ENCODE data around the gene SREBF2. TPM values are rescaled to one million over a fixed set of nuclear protein-coding genes. Genes with fewer than 3 reads are reported as not detected.

Gene SREBF2
- total RNA-seq, 1 experiment from 2014 or later, result 129 TPM

GRCh38 chr22:41899110-41899509 is 66.2 kb downstream of the SREBF2 start (continued):
- TF ChIP-seq, protein P1, sequence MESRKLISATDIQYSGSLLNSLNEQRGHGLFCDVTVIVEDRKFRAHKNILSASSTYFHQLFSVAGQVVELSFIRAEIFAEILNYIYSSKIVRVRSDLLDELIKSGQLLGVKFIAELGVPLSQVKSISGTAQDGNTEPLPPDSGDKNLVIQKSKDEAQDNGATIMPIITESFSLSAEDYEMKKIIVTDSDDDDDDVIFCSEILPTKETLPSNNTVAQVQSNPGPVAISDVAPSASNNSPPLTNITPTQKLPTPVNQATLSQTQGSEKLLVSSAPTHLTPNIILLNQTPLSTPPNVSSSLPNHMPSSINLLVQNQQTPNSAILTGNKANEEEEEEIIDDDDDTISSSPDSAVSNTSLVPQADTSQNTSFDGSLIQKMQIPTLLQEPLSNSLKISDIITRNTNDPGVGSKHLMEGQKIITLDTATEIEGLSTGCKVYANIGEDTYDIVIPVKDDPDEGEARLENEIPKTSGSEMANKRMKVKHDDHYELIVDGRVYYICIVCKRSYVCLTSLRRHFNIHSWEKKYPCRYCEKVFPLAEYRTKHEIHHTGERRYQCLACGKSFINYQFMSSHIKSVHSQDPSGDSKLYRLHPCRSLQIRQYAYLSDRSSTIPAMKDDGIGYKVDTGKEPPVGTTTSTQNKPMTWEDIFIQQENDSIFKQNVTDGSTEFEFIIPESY (IDR thresholded peaks at IDR 0.05; ENCODE audit: extremely low read depth, insufficient replicate concordance, low read length), result no peak
- TF ChIP-seq YY1 (IDR thresholded peaks at IDR 0.05; ENCODE audit: extremely low read depth, insufficient replicate concordance, low read depth, low read length), result no peak
- TF ChIP-seq CTCF (IDR thresholded peaks at IDR 0.05 in 2 of 3, conservative IDR thresholded peaks at IDR 0.05 in 1 of 3; ENCODE audit: borderline replicate concordance in 1 of 3, insufficient read depth in 1 of 3, low read depth in 2 of 3, low read length in 2 of 3), result no peak
- no peak for TF ChIP-seq EZH2phosphoT487 (IDR thresholded peaks at IDR 0.05; ENCODE audit: borderline replicate concordance)
- no peak for TF ChIP-seq EZH2 (IDR thresholded peaks at IDR 0.05)
- TF ChIP-seq CBX3 (IDR thresholded peaks at IDR 0.05; ENCODE audit: low read depth), result no peak
- no peak for TF ChIP-seq ZFX (IDR thresholded peaks at IDR 0.05)
- no peak for TF ChIP-seq ATF3 (IDR thresholded peaks at IDR 0.05)

DNA sequence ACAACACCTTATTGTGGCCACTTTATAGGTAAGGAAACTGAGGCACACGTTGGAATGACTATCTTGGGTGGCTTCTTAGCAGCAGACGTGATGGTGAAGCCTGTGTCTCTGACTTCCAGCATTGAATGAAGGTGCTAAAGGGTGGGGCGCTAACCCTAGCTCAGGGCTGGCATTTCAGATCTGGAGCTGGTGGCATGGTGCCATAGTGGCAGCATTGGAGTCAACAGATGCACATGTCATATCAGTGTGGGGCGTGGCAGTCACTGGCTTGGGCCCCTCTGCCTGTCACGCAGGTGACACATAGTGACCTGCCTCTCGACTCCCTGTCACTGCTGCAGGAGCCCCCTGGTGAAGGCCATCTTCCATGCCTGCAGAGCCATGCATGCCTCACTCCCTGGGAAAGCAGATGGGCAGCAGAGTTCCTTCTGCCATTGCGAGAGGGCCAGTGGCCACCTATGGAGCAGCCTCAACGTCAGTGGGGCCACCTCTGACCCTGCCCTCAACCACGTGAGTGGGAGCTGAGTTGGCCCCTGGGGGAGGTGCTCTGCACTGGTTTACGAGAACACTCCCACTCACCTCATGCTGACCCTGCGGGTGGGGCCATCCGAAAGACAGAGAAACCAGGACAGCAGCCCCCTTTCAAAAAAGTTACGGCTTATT is 67.2 kb downstream of the SREBF2 start:
- intact Hi-C loops (cut with micrococcal nuclease), result no loop called here
- no TSS peak for BruUV-seq (replicated peaks)
- CTCF ChIA-PET, result no interaction called here
- no peaks in the 10 kb centered on the region for H3K9me2 ChIP-seq (ENCODE audit: insufficient read depth)
- H3K4me1 ChIP-seq (ENCODE audit: control insufficient read depth in 1 of 2, insufficient read depth in 2 of 2, low read length in 2 of 2), result no peaks in the 10 kb centered on the region
- no peak overlapping the region for H3K4me2 ChIP-seq (ENCODE audit: low read length)
- no peaks in the 10 kb centered on the region for H3K27me3 ChIP-seq (ENCODE audit: insufficient read depth, low read length)
- POLR2A ChIA-PET, result no interaction called here
- H3K27ac ChIP-seq (ENCODE audit: low read depth, low read length), result no peak overlapping the region
- no peaks in the 10 kb centered on the region for H3K79me2 ChIP-seq (ENCODE audit: insufficient read depth, low read length)
- no peak overlapping the region for H3K4me3 ChIP-seq (replicated peaks in 1 of 2; ENCODE audit: low read depth in 1 of 2, low read length in 2 of 2)
- no peaks in the 10 kb centered on the region for H3K9me3 ChIP-seq (ENCODE audit: control insufficient read depth in 1 of 2, insufficient read depth in 1 of 2, low read depth in 1 of 2, low read length in 2 of 2)
- no peak overlapping the region for H3K9ac ChIP-seq (ENCODE audit: low read length)
- RAD21 ChIA-PET (ENCODE audit: low non-redundant PET in 1 of 2, low total read pairs in 2 of 2, uncharacterized antibody in 2 of 2, unreplicated experiment in 2 of 2), result no interaction called here
- peaks cover 23 to 37% of the 10 kb centered on the region in 2 experiments for H3K36me3 ChIP-seq (ENCODE audit: control insufficient read depth in 1 of 2, insufficient read depth in 2 of 2, low read length in 2 of 2)
- no peak for ATAC-seq
- DNase-seq (ENCODE audit: low read depth, low spot score), result no peak
- H2AFZ ChIP-seq (ENCODE audit: low read depth, low read length, poor library complexity, severe bottlenecking), result no peak overlapping the region
- H4K20me1 ChIP-seq (ENCODE audit: insufficient read depth), result no peaks in the 10 kb centered on the region
- no peak for TF ChIP-seq ZFX (IDR thresholded peaks at IDR 0.05)
- TF ChIP-seq CEBPB (IDR thresholded peaks at IDR 0.05; ENCODE audit: low read depth), result no peak
- TF ChIP-seq SIN3A (IDR thresholded peaks at IDR 0.05; ENCODE audit: low read depth), result no peak
- TF ChIP-seq, protein P1 (IDR thresholded peaks at IDR 0.05; ENCODE audit: extremely low read depth, insufficient replicate concordance, low read length), result no peak
- no peak for TF ChIP-seq RAD21 (IDR thresholded peaks at IDR 0.05; ENCODE audit: low read depth)
- TF ChIP-seq ZNF274 (IDR thresholded peaks at IDR 0.05; ENCODE audit: low read depth, low read length), result no peak
- TF ChIP-seq SP1 (IDR thresholded peaks at IDR 0.05; ENCODE audit: low read depth), result no peak
- TF ChIP-seq POLR2A (IDR thresholded peaks at IDR 0.05; ENCODE audit: borderline replicate concordance, extremely low read depth, insufficient read depth, insufficient read length), result no peak
- TF ChIP-seq REST (IDR thresholded peaks at IDR 0.05; ENCODE audit: low read depth), result no peak
